Loucy (cell line): Measurements from ENCODE around the gene GPR45.

Experiments used
- CTCF ChIP-seq: fragments of 200-600 bp; sonication (generic); conservative IDR thresholded peaks from 2 replicates; pipeline ENCODE4 v1.5.1; 2014; ENCODE audit warnings: mild to moderate bottlenecking, antibody characterized with exemption, low read length
- EZH2phosphoT487 ChIP-seq: fragments of 200-600 bp; IDR thresholded peaks from 2 replicates; pipeline ENCODE4 v1.6.1; 2018; ENCODE audit warnings: antibody characterized with exemption, mild to moderate bottlenecking, moderate library complexity, borderline replicate concordance

- TF ChIP-seq CTCF: no peak
- TF ChIP-seq EZH2phosphoT487: no peak
These were observed 30.6 kb downstream of the GPR45 start for GRCh38 chr2:105272176-105272575.
